ENCODE data around the gene FSD1. TPM values are rescaled to one million over a fixed set of nuclear protein-coding genes. Genes with fewer than 3 reads are reported as not detected.

Gene FSD1
- total RNA-seq, 1 donor from 2014 or later: 13.2 TPM

DNA sequence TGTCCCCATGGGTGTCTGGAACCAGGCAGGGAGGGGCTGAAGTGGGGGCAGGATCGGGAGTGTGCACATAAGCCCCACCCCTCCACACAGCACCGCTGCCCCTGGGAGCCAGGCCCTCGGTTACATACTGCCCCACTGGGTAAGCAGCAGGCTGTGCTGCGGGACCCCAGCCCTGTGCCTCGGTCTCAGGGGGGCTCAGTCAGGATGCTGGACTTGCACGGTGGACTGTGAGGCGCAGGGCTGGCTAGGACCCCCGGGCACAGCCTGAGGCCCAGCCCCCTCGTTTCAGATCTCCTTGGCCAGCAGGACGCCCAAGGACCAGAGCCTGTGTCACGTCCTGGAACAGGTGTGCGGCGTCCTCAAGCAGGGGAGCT lies 55.2 kb downstream of the FSD1 start:
- Histone ChIP-seq H3K4me3 (ENCODE audit: low read depth, low read length) (no peak overlapping the region), H3K36me3 (ENCODE audit: control insufficient read depth, insufficient read depth, low read length) (peaks cover 2% of the 10 kb centered on the region), H3K27me3 (ENCODE audit: control insufficient read depth, insufficient read depth, low read length) (no peaks in the 10 kb centered on the region)
- DNase-seq (ENCODE audit: low read depth): no peak
- TF ChIP-seq, protein P1, sequence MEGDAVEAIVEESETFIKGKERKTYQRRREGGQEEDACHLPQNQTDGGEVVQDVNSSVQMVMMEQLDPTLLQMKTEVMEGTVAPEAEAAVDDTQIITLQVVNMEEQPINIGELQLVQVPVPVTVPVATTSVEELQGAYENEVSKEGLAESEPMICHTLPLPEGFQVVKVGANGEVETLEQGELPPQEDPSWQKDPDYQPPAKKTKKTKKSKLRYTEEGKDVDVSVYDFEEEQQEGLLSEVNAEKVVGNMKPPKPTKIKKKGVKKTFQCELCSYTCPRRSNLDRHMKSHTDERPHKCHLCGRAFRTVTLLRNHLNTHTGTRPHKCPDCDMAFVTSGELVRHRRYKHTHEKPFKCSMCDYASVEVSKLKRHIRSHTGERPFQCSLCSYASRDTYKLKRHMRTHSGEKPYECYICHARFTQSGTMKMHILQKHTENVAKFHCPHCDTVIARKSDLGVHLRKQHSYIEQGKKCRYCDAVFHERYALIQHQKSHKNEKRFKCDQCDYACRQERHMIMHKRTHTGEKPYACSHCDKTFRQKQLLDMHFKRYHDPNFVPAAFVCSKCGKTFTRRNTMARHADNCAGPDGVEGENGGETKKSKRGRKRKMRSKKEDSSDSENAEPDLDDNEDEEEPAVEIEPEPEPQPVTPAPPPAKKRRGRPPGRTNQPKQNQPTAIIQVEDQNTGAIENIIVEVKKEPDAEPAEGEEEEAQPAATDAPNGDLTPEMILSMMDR (IDR thresholded peaks at IDR 0.05; ENCODE audit: insufficient read depth, low read length, poor library complexity, severe bottlenecking): no peak

DNA sequence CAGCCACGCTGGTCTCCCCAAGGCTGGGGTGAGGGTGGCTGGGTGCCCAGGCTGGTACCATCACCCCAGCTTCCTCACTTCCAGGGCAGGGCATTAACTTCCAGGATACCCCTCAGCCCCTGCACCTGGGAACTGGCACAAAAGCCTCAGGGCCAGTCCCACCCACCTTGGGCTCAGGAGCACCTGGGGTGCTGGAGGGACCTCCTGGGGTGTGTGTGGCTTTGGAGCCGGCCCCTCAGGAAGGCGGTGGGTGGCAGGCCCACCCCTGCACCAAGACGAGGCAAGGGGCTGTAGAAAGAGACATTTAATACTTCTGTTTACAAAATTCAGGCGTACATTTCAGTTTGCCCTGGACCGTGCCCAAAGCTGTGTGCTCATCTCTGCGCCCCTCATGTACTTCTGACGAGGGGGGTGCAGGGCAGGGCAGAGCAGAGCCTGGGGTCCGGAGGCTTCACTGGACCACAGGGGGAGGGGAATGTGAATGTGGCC lies 55.7 kb downstream of the FSD1 start:
- peaks cover 3% of the 10 kb centered on the region for H3K36me3 ChIP-seq (ENCODE audit: control insufficient read depth, insufficient read depth, low read length)
- TF ChIP-seq, protein P1 (IDR thresholded peaks at IDR 0.05; ENCODE audit: insufficient read depth, low read length, poor library complexity, severe bottlenecking): no peak

DNA sequence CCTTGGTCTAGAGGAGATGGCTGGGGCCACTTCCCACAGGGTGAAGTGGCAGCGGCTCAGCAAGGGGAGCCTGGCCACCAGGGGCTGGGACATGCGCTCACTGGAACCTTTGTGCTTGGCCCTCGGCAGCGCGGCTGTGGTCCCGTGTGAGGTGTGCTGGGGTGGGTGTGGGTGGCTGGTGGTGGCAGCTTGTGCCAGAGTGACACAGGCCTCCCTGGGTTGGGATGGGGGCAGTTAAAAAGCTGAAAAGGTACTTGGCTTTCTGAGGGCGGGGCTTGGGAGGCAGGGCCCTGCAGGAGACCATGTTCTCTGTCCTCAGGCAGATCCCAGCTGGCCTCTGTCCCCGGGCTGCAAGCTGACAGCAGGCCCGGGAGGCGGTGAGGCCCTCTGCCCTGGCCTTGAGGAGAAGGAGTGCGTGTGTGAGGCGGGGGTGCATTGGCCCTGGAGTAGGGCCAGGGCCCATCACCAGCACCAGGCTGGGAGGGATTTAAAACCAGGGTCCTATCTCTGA lies 56.3 kb downstream of the FSD1 start:
- H3K36me3 ChIP-seq (ENCODE audit: control insufficient read depth, insufficient read depth, low read length): peaks cover 5% of the 10 kb centered on the region
- no peak for DNase-seq (ENCODE audit: low read depth)
- no peaks in the 10 kb centered on the region for H3K27me3 ChIP-seq (ENCODE audit: control insufficient read depth, insufficient read depth, low read length)
- H3K4me3 ChIP-seq (ENCODE audit: low read depth, low read length): no peak overlapping the region
- TF ChIP-seq, protein P1 (IDR thresholded peaks at IDR 0.05; ENCODE audit: insufficient read depth, low read length, poor library complexity, severe bottlenecking): no peak

More for the DNA sequence above, 55.7 kb downstream of the FSD1 start:
- H3K27me3 ChIP-seq (ENCODE audit: control insufficient read depth, insufficient read depth, low read length): no peaks in the 10 kb centered on the region
- DNase-seq (ENCODE audit: low read depth): no peak
- no peak overlapping the region for H3K4me3 ChIP-seq (ENCODE audit: low read depth, low read length)

DNA sequence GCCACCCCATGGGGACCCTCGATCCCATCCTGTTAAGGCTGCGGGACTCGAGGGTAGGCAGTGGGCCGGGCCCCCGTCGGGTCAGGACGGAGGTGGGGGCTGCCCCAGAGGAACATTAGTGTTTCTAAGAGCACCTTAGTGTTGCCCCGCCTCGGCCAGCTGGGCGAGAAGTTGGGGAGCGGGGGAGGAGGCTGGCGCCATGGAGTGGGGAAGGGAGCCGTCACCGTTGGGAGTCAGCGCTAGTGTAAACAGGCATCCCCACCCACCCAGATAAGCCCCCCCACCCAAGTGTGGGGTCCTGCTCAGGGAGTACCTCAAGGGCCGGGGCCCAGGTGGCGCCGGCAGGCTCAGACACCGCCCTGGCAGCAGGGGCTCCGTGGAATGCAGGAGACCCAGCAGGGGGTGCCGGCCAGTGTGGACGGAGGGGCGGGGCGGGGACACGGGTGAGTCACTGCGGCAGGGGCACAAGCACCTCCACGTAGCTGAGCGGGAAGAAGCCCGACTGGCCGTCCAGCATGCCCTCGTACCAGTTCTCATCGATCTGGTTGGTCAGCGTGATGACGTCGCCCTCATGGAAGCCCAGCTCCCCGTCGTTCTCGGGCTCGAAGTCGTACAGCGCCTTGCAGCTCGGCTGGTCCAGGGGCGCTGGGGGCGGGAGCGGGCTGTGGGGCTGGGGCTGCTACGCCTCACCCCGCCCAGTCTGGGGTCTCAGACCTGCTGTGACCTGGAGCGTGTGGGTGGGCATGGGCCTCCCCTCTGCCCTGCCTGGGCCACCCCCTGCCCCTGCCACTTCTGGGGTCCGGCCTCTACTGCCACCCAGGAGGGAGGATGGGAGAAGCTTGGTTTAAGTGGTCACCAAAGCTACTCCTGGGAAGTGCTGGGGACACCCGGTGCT lies 57.0 kb downstream of the FSD1 start:
- DNase-seq (ENCODE audit: low read depth): no peak
- TF ChIP-seq, protein P1 (IDR thresholded peaks at IDR 0.05; ENCODE audit: insufficient read depth, low read length, poor library complexity, severe bottlenecking): no peak
- Histone ChIP-seq H3K27me3 (ENCODE audit: control insufficient read depth, insufficient read depth, low read length) (no peaks in the 10 kb centered on the region), H3K36me3 (ENCODE audit: control insufficient read depth, insufficient read depth, low read length) (peaks cover 5% of the 10 kb centered on the region), H3K4me3 (ENCODE audit: low read depth, low read length) (no peak overlapping the region)

DNA sequence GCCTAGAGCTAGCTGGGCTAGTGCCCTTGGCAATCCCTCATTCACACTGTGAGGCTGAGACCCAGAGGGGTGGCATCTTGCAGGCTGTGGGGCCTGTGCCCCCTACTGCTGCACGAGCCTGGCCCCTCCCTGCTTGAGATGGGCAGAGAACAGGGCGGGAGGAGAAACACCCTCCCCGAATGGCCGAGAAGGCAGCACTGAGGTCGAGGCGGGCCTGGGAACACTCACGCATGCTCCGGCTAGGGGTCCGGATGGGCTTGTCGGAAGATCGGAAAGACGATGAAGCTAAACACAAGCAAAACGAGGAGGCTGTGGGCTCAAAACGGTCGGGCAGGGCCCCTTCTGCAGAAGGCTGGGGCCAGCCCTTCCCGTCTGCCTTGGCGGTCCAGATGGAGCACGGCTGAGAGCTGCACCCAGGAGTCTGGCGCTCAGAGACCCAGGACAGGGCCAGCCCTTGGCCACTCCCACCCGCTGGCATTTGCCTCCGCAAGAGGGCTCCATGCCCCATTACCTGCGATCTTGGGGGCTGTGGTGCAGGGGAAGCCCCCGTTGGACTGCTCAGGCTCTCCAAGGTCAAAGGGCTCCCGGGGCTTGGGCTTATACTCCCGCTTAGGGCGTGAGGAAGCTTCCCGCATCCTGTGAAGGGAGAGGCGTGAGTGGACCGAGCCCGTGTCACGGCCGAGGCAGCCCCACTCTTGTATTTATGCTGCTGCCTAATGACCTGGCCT lies 57.9 kb downstream of the FSD1 start:
- TF ChIP-seq, protein P1 (IDR thresholded peaks at IDR 0.05; ENCODE audit: insufficient read depth, low read length, poor library complexity, severe bottlenecking): no peak
- Histone ChIP-seq H3K4me3 (ENCODE audit: low read depth, low read length) (no peak overlapping the region), H3K27me3 (ENCODE audit: control insufficient read depth, insufficient read depth, low read length) (no peaks in the 10 kb centered on the region), H3K36me3 (ENCODE audit: control insufficient read depth, insufficient read depth, low read length) (peaks cover 5% of the 10 kb centered on the region)
- no peak for DNase-seq (ENCODE audit: low read depth)

Data from kidney epithelial cell (primary cell).